ENCODE results near the gene CFAP74. TPM values are rescaled to one million over a fixed set of nuclear protein-coding genes. Genes with fewer than 3 reads are reported as not detected.

The CFAP74 gene
- total RNA-seq, 1 donor from 2014 or later: 0.12 TPM

DNA sequence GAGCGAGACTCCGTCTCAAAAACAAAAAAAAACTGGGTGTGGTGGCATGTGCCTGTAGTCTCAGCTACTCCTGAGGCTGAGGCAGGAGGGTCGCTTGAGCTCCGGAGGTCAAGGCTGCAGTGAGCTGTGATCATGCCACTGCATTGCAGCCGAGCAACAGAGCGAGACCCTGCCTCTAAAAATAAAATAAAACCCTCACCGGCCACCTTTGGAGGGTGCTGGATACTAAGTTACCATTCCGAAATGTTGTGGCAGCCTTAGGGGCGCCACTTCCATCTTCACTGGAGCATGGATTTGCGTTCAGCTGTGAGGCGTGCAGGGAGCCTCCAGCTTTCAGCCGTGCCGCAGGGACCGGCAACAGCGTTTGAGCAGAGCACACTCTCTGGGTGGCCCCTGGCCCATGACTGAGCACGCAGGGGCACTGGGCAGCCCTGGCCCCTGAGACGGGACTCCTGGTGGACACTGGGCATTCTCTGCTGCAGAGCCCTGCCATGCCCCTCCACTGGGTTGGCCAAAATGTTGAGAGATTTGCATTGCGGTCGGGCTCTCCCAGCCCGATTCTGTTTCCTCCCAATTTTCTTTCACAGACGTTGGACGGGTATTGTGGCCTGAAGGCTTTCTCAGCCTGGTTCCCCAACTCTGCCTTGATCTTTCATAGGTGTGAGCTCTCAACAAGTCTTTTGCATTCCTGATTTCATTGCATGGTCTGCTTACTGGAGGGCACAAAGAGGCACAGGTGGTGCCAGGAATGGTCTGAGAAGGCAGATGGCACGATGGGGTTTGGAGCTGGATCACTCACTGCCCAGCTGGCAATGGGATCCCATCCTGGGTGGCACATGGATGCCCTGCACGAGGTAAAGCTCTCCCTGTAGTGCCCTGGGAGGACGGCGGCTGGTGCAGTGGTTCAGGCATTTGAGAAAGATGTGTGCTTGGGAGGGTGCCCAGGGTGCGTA is 5.8 kb upstream of the CFAP74 start:
- no peaks in the 10 kb centered on the region for H3K9me3 Mint-ChIP-seq
- no peak overlapping the region for H3K4me3 Mint-ChIP-seq
- no peaks in the 10 kb centered on the region for H3K36me3 Mint-ChIP-seq (ENCODE audit: low read depth)
- TF ChIP-seq CTCF (conservative IDR thresholded peaks at IDR 0.05): no peak
- peaks cover 21% of the 10 kb centered on the region for H3K27me3 Mint-ChIP-seq (ENCODE audit: low read depth)
- H3K4me1 Mint-ChIP-seq: no peaks in the 10 kb centered on the region
- H3K27ac Mint-ChIP-seq (ENCODE audit: unreplicated experiment): no peak overlapping the region
- DNase-seq (ENCODE audit: low read depth, low spot score): no peak

- TF ChIP-seq CTCF (conservative IDR thresholded peaks at IDR 0.05): no peak
- Mint-ChIP-seq H3K4me3 (no peak overlapping the region), H3K36me3 (ENCODE audit: low read depth) (no peaks in the 10 kb centered on the region), H3K9me3 (no peaks in the 10 kb centered on the region), H3K27me3 (ENCODE audit: low read depth) (peaks cover 8% of the 10 kb centered on the region), H3K4me1 (peaks cover 10% of the 10 kb centered on the region), H3K27ac (ENCODE audit: unreplicated experiment) (no peak overlapping the region)
- DNase-seq (ENCODE audit: low read depth, low spot score): no peak
These were observed 1.3 kb upstream of the CFAP74 start for GRCh38 chr1:2004856-2005255.

- Mint-ChIP-seq H3K36me3 (ENCODE audit: low read depth) (no peaks in the 10 kb centered on the region), H3K9me3 (no peaks in the 10 kb centered on the region), H3K4me1 (peaks cover 24% of the 10 kb centered on the region), H3K27me3 (ENCODE audit: low read depth) (peaks cover 4% of the 10 kb centered on the region), H3K27ac (ENCODE audit: unreplicated experiment) (peak overlapping the region; percentile 67), H3K4me3 (no peak overlapping the region)
- no peak for DNase-seq (ENCODE audit: low read depth, low spot score)
- TF ChIP-seq CTCF (conservative IDR thresholded peaks at IDR 0.05): no peak
These were observed 1.7 kb downstream of the CFAP74 start for GRCh38 chr1:2001773-2002411.

GRCh38 chr1:2000850-2001249 is 2.7 kb downstream of the CFAP74 start:
- no peak overlapping the region for H3K4me3 Mint-ChIP-seq
- H3K9me3 Mint-ChIP-seq: no peaks in the 10 kb centered on the region
- DNase-seq (ENCODE audit: low read depth, low spot score): no peak
- peaks cover 3% of the 10 kb centered on the region for H3K27me3 Mint-ChIP-seq (ENCODE audit: low read depth)
- H3K27ac Mint-ChIP-seq (ENCODE audit: unreplicated experiment): no peak overlapping the region
- TF ChIP-seq CTCF (conservative IDR thresholded peaks at IDR 0.05): no peak
- no peaks in the 10 kb centered on the region for H3K36me3 Mint-ChIP-seq (ENCODE audit: low read depth)
- peaks cover 29% of the 10 kb centered on the region for H3K4me1 Mint-ChIP-seq

GRCh38 chr1:2000432-2000831 is 3.2 kb downstream of the CFAP74 start:
- peaks cover under 1% of the 10 kb centered on the region for H3K27me3 Mint-ChIP-seq (ENCODE audit: low read depth)
- peaks cover 29% of the 10 kb centered on the region for H3K4me1 Mint-ChIP-seq
- H3K36me3 Mint-ChIP-seq (ENCODE audit: low read depth): no peaks in the 10 kb centered on the region
- TF ChIP-seq CTCF (conservative IDR thresholded peaks at IDR 0.05): no peak
- no peaks in the 10 kb centered on the region for H3K9me3 Mint-ChIP-seq
- H3K4me3 Mint-ChIP-seq: no peak overlapping the region
- no peak for DNase-seq (ENCODE audit: low read depth, low spot score)
- H3K27ac Mint-ChIP-seq (ENCODE audit: unreplicated experiment): no peak overlapping the region
